GM19023 (cell line): ENCODE data around the gene TTLL5.

Source experiments
- ATAC-seq: cut with Tn5 transposase; IDR thresholded peaks from one replicate; pipeline ENCODE4 v1.9.1; 2021; ENCODE audit warnings: mild to moderate bottlenecking, moderate library complexity; ENCODE audit not compliant: unreplicated experiment

The TTLL5 gene, protein sequence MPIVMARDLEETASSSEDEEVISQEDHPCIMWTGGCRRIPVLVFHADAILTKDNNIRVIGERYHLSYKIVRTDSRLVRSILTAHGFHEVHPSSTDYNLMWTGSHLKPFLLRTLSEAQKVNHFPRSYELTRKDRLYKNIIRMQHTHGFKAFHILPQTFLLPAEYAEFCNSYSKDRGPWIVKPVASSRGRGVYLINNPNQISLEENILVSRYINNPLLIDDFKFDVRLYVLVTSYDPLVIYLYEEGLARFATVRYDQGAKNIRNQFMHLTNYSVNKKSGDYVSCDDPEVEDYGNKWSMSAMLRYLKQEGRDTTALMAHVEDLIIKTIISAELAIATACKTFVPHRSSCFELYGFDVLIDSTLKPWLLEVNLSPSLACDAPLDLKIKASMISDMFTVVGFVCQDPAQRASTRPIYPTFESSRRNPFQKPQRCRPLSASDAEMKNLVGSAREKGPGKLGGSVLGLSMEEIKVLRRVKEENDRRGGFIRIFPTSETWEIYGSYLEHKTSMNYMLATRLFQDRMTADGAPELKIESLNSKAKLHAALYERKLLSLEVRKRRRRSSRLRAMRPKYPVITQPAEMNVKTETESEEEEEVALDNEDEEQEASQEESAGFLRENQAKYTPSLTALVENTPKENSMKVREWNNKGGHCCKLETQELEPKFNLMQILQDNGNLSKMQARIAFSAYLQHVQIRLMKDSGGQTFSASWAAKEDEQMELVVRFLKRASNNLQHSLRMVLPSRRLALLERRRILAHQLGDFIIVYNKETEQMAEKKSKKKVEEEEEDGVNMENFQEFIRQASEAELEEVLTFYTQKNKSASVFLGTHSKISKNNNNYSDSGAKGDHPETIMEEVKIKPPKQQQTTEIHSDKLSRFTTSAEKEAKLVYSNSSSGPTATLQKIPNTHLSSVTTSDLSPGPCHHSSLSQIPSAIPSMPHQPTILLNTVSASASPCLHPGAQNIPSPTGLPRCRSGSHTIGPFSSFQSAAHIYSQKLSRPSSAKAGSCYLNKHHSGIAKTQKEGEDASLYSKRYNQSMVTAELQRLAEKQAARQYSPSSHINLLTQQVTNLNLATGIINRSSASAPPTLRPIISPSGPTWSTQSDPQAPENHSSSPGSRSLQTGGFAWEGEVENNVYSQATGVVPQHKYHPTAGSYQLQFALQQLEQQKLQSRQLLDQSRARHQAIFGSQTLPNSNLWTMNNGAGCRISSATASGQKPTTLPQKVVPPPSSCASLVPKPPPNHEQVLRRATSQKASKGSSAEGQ (N-terminal part only)

GRCh38 chr14:75660630-75661498, at the start of gene TTLL5, which contains the start of gene ERG28:
TSS of gene TTLL5 (plus strand) at chr14:75661246. CDS start at chr14:75663150, 1,904 bp downstream.
TSS of gene ERG28 (minus strand) at chr14:75660876. CDS start at chr14:75657502, 3,374 bp downstream.
- ATAC-seq, result peak; percentile 97

GRCh38 chr14:75612157-75612556, 48.9 kb upstream of the TTLL5 start:
- no peak for ATAC-seq

DNA sequence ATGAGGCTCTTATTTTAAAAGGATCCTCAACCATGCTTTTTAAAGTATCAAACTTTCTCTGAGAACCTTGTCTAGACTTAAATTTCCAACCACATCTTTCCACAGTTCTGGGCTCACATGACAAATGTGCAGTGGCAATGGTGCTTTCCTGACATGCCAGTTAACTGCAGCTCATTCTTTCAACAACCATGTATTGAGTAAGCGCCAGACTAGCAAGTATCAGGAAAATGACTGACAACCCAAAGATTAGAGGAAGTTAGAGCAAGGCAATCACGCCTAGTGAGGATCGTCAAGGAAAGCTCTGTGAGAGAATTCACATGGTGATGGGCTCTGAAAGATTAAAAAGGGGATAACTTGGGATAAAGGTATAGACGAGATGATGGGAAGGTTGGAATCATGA, 46.9 kb upstream of the TTLL5 start:
- no peak for ATAC-seq

DNA sequence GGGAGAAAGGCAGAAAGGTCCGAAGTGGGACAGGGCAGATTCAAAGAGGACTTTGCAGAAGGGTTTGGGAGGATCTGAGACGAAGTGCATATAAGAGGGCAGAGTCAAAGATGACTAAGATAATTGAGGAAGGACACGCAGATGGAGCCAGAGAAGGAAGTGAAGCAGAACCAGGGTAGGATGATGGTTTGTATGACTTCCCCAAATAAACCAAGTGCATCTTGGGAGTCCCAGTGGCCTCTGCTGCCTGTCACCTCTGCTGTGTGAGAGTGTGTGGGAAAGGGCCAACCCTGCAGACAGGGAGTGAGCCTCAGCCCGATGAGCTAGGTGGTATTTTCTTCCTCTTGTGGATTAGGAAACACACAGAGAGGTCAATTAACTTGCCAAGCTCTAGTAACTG, 45.8 kb upstream of the TTLL5 start:
- ATAC-seq, result no peak

DNA sequence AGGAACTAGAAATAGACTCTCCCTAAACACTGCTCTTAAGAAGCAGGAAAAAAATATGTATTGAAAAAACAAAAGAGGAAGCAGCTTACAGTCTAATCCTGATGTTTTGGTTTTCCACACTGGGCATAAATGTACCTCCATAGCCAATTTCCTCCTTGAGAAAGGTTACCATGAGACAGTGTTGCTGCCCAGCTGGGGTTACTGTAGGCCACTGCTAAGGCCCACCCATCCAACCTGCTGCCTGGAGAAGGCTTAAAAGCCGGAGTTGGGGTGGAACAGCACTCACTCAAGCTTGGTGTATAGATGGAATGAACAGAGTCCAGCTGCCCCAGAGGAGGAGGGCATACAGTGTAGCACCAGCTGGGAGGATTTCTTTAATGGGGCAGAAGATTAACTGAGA, 41.5 kb upstream of the TTLL5 start:
- ATAC-seq, result no peak

- ATAC-seq, result no peak
Observed at GRCh38 chr14:75625034-75625433, 36.0 kb upstream of the TTLL5 start.

DNA sequence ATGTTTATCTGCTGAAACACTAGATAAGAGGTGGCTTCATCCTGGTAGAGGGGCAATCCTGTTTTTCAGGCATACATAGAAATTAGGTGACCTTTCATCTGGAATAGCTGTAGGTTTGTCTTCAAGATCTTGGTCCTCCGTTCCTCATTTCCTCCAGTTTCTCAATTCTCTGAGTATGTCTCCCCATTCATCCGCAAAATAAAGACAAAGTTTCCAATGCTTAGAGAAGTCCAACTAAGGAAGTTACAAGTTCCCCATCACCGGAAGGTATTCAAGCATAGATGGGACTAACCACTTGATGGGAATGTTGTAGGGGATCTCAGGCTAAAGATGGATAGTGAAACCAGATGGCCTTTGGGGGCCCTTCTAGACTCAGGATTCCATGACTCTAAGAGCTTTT, 34.6 kb upstream of the TTLL5 start:
- no peak for ATAC-seq

GRCh38 chr14:75626863-75627262, 34.2 kb upstream of the TTLL5 start:
- ATAC-seq, result no peak

- ATAC-seq, result no peak
Observed at GRCh38 chr14:75627406-75627805, 33.6 kb upstream of the TTLL5 start.

DNA sequence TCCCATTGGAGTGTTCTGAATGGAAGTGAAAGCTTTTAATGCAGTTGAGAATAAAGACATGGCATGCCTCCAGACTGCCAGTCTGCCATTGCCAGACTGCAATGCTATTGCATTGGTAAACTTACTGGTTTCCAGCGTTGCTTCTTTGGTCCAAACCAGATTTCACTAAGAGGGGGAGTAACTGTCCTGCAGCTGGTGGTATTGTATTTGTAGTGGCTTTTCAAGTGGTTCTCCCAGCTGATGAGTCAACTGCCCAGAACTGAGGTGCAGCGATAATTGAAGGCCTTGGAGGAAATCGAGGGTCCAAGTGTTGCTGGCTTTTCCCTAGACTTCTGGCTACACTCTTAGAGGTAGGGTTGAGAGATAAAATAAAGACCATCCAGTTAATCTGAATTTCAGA, 32.2 kb upstream of the TTLL5 start:
- no peak for ATAC-seq

- no peak for ATAC-seq
Observed at GRCh38 chr14:75630695-75631452, 30.2 kb upstream of the TTLL5 start.

GRCh38 chr14:75631453-75631831, 29.6 kb upstream of the TTLL5 start:
- no peak for ATAC-seq

GRCh38 chr14:75634848-75635247, 26.2 kb upstream of the TTLL5 start:
- no peak for ATAC-seq

DNA sequence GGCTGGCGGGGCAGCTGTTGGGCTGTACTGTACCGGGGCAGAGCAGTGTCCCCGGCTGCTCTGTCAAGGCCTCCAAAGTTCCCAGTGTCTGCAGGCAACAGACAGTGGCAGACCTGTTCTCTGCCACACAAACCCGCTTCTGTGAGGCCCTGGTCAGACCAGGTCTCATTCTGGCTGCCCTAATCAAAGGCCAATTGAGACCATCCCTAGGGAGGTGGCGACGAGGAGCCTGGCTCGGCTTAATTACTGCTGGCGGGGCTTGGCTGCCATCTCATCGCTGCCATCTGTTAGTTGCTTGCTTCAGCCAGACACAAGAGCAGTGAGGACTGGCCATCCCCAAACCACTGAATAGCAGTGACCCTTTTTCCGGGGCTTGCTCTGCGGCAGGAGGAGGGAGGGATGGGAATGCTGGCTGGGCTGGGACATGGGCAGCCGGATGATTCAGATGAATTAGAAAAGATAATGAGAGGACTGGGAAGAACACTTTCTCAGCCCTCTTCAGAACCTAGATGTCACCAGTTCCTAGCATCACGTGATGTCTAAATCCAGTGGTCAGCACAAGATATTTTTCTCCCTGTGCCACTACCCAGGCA, 24.9 kb upstream of the TTLL5 start:
- no peak for ATAC-seq

GRCh38 chr14:75640876-75641275, 20.2 kb upstream of the TTLL5 start:
- no peak for ATAC-seq

GRCh38 chr14:75643985-75644384, 17.1 kb upstream of the TTLL5 start:
- ATAC-seq, result no peak

GRCh38 chr14:75645056-75645455, 16.0 kb upstream of the TTLL5 start:
- no peak for ATAC-seq

DNA sequence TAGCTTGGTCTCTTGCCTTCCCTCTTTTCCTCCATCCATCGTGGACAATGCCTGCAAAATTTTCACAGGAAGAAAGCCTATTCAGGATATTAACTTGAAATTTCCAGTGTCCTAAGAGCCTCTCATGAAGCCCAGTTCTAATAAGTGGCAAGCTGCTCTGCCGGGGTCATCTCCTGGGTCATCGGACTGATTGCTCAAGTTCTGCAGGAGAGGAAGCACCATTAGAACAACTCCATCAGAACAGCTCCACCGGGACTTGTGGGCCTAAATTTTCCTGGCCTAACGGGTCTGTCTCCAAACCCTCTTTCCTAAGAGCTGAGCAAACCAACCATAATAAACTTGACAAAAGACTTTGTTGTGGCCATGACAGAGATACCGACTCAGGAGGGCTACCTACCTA, 14.3 kb upstream of the TTLL5 start:
- no peak for ATAC-seq

- ATAC-seq, result no peak
Observed at GRCh38 chr14:75647640-75648039, 13.4 kb upstream of the TTLL5 start.
